Measurements from ENCODE around the gene FREM1.

The FREM1 gene

DNA sequence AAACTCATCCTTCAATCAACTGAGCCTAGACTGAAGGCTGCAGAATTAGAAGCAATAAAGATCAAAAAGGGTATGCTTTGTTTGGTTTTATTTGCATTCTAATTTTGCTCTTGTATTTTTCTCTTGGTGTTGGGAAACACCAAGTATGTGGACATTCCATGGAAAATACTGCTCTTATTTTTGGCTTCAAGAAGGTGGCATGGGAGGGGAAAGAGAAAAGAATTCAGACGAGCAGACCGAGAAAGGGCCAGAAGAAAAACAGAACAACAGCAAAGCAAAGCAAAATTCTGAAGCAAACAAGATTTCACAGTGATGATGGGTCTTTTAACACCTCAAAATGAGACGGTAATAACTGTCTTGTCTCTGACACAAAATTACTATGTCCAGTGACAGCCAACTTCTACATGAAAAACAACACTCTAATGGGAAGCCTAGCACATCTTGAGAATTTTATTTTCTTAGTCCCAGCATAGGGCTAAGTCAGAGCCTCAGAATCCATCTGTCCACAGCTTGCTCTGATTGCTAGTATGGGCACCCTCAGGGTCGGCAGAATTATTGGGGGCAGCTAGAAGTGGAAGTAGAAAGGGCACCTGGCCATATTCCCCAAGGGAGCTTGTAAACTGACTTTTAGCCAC lies 26.8 kb downstream of the FREM1 start:
- TF ChIP-seq, protein P1, sequence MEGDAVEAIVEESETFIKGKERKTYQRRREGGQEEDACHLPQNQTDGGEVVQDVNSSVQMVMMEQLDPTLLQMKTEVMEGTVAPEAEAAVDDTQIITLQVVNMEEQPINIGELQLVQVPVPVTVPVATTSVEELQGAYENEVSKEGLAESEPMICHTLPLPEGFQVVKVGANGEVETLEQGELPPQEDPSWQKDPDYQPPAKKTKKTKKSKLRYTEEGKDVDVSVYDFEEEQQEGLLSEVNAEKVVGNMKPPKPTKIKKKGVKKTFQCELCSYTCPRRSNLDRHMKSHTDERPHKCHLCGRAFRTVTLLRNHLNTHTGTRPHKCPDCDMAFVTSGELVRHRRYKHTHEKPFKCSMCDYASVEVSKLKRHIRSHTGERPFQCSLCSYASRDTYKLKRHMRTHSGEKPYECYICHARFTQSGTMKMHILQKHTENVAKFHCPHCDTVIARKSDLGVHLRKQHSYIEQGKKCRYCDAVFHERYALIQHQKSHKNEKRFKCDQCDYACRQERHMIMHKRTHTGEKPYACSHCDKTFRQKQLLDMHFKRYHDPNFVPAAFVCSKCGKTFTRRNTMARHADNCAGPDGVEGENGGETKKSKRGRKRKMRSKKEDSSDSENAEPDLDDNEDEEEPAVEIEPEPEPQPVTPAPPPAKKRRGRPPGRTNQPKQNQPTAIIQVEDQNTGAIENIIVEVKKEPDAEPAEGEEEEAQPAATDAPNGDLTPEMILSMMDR (IDR thresholded peaks at IDR 0.05; ENCODE audit: insufficient read depth, low read depth, low read length, missing control alignments) = no peak
- DNase-seq (ENCODE audit: low read depth) = no peak
- H3K4me3 ChIP-seq (ENCODE audit: low read depth, low read length) = no peak overlapping the region

DNA sequence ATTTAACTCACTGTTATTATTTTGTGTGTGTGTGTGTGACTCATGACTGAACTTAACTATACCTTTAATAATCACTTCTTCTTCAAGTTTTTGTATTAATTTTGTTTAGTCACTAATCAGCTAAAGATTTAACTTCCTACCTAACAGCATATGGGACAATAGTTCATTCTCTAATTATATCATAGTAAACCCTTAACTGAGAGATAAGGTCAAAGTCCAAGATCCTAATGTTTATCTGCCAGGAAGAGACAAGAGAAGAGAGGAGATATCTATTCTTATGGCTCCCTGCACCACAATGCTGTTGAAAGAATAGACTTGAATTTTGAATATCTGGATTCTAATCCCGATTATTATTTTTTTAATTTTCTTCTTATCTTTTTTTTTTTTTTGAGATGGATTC lies 28.1 kb downstream of the FREM1 start:
- TF ChIP-seq, protein P1 (IDR thresholded peaks at IDR 0.05; ENCODE audit: insufficient read depth, low read depth, low read length, missing control alignments) = no peak
- no peak for DNase-seq (ENCODE audit: low read depth)
- no peak overlapping the region for H3K4me3 ChIP-seq (ENCODE audit: low read depth, low read length)

DNA sequence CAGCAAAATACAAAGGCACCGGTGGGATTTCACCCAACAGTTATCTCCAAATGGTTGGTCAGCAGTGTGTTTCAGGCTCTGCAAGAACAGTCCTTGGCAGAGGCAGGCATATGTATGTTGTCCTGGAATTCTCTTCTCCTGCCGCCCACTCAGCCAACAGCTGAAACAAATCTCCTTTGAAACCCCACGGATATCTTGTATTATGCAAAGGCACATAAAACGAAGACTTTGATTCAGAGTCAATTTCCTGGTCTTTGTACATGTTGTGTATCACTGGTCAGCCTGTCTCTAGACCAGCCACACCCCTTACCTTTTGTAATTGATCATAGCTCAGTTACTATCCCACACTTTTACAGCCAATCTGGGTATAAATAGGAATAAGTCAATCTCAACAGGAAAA lies 29.2 kb downstream of the FREM1 start:
- DNase-seq (ENCODE audit: low read depth) = no peak
- H3K4me3 ChIP-seq (ENCODE audit: low read depth, low read length) = no peak overlapping the region
- TF ChIP-seq, protein P1 (IDR thresholded peaks at IDR 0.05; ENCODE audit: insufficient read depth, low read depth, low read length, missing control alignments) = no peak

DNA sequence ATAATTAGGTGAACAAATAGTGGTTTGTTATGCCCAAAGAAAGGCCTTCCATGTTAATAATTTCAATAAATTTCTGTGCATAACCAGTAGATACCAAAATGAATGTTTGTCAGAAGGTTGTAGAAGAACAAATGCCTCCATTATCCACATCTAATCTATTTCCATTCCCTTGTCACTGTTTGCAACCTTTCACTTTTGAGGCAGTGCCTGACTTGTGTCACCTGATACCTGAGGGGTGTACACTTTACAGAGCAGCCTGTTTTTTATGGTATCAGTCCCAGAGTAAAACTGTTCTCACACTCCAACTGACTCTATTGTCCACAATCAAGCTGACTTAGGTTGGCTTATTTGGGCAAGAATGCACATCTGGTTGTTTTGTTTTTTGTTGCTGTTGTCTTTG lies 40.1 kb downstream of the FREM1 start:
- DNase-seq (ENCODE audit: low read depth) = no peak
- TF ChIP-seq, protein P1 (IDR thresholded peaks at IDR 0.05; ENCODE audit: insufficient read depth, low read depth, low read length, missing control alignments) = no peak
- H3K4me3 ChIP-seq (ENCODE audit: low read depth, low read length) = no peak overlapping the region

DNA sequence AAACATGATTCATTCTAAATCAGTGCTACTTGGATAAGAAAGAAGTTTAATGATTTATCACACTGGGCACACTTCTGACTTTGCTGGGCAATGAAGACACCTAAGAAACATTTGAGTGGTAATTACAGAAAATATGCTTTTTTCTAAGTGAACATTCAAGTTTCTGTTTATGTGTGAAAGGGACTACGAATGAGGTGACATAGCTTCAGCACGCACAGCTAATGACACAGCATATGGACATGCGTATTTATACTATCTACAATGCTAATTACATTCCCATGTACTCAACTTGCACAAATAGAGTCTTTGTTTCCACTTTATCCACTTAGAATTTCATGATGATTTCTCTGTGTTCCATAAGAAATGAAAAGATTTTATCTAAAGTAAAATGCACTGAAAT lies 40.6 kb downstream of the FREM1 start:
- DNase-seq (ENCODE audit: low read depth) = no peak
- no peak overlapping the region for H3K4me3 ChIP-seq (ENCODE audit: low read depth, low read length)
- TF ChIP-seq, protein P1 (IDR thresholded peaks at IDR 0.05; ENCODE audit: insufficient read depth, low read depth, low read length, missing control alignments) = no peak

DNA sequence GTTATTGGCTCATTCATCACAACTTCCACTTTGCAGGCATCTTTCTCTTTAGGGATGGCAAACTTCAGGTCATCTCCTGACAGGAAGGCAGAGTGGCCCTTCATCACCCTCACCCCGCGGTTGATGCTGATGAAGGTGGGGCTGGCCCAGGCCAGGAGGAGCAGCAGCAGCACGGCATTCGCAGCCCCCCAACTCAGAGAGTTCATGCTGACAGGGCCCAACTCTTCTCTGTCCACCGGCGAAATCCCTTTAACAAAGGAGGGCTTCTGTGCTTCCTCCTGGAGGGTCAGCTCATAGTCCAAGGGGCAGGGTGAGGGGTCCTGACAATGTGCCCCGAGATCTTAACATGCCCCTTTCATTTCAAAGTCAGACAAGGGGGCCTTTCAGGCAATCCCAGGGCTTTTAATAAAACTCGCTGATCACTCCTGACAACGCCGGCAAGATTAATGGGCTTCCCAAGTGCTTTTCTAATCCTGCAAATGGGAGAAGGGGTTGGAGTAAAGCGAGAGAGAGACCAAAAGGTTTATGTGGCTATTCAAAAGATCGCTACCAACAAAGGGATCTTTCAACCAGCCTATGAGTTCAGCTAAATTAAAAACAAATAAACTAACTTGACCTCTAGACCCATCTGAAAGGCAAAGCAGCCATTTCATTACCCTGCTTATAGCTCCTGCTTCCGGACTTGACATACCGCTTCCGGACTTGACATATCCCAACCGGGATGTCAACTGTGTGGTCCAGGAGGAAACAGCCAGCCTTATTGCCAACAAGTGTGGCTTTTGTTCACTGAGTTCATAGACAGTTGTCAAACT lies 41.2 kb downstream of the FREM1 start:
- TF ChIP-seq, protein P1 (IDR thresholded peaks at IDR 0.05; ENCODE audit: insufficient read depth, low read depth, low read length, missing control alignments) = no peak
- no peak for DNase-seq (ENCODE audit: low read depth)
- H3K4me3 ChIP-seq (ENCODE audit: low read depth, low read length) = no peak overlapping the region
